Measurements from ENCODE around the gene COL20A1. TPM values are rescaled to one million over a fixed set of nuclear protein-coding genes. Genes with fewer than 3 reads are reported as not detected.

Gene COL20A1
- total RNA-seq, 1 donor from 2014 or later = 5.0 TPM

GRCh38 chr20:63274381-63275228 lies 18.4 kb upstream of the COL20A1 start:
- H3K79me2 ChIP-seq (ENCODE audit: insufficient read depth, low read length) = peaks cover 79% of the 10 kb centered on the region
- Mint-ChIP-seq H3K36me3 (ENCODE audit: low read depth, unreplicated experiment) (peaks cover 13% of the 10 kb centered on the region), H3K9me3 (ENCODE audit: unreplicated experiment) (no peaks in the 10 kb centered on the region), H3K4me1 (ENCODE audit: low read depth, unreplicated experiment) (peaks cover 23% of the 10 kb centered on the region), H3K4me3 (ENCODE audit: unreplicated experiment) (peak overlapping the region; percentile 82), H3K27me3 (ENCODE audit: low read depth, unreplicated experiment) (no peaks in the 10 kb centered on the region), H3K27ac (ENCODE audit: unreplicated experiment) (peak overlapping the region; percentile 75)
- H2AFZ ChIP-seq (ENCODE audit: low read depth, low read length) = no peak overlapping the region
- peaks cover 21% of the 10 kb centered on the region for H3K36me3 ChIP-seq (ENCODE audit: insufficient read depth, low read length)
- DNase-seq (ENCODE audit: low read depth) (no peak), FAIRE-seq (no peak)
- H3K4me3 ChIP-seq (ENCODE audit: insufficient read depth, low read depth, low read length) = peak overlapping the region; percentile 32
- peak overlapping the region; percentile 96 for H3K9ac ChIP-seq (ENCODE audit: low read length)
- TF ChIP-seq CTCF (IDR thresholded peaks at IDR 0.05; ENCODE audit: insufficient read depth, low read depth, low read length) (no peak), EZH2 (IDR thresholded peaks at IDR 0.05; ENCODE audit: insufficient read depth, low read length) (no peak)
- peaks cover 15% of the 10 kb centered on the region for H3K4me1 ChIP-seq (ENCODE audit: insufficient read depth, low read length)
- H3K27ac ChIP-seq (ENCODE audit: low read depth, low read length) = peak overlapping the region; percentile 91
- H3K4me2 ChIP-seq (ENCODE audit: low read length) = peak overlapping the region; percentile 95
- H4K20me1 ChIP-seq (ENCODE audit: insufficient read depth, low read length) = peaks cover 64% of the 10 kb centered on the region
- H3K27me3 ChIP-seq (ENCODE audit: insufficient read depth, low read length) = no peaks in the 10 kb centered on the region
- no peaks in the 10 kb centered on the region for H3K9me3 ChIP-seq (ENCODE audit: insufficient read depth, low read depth, low read length)

DNA sequence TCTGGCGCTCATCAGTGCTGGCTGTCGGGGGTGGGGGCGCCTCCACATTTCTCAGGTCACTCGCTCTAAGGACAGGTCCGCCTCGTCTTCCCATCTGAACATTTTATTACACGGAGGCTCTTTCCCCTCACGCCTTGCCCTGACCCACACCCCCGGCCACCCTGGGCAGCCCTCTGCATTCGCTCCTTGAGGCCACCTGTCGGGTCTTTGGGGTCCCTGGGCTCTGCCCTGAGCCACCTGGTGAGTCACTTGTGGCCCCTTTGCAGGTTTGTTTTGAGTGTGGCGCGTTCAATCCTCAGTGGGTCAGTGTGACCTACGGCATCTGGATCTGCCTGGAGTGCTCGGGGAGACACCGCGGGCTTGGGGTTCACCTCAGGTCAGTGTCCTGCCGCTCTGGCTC lies 17.2 kb upstream of the COL20A1 start:
- Histone ChIP-seq H3K4me1 (ENCODE audit: insufficient read depth, low read length) (peaks cover 15% of the 10 kb centered on the region), H3K9ac (ENCODE audit: low read length) (no peak overlapping the region), H3K79me2 (ENCODE audit: insufficient read depth, low read length) (peaks cover 90% of the 10 kb centered on the region), H3K36me3 (ENCODE audit: insufficient read depth, low read length) (peaks cover 29% of the 10 kb centered on the region), H4K20me1 (ENCODE audit: insufficient read depth, low read length) (peaks cover 77% of the 10 kb centered on the region), H3K27ac (ENCODE audit: low read depth, low read length) (no peak overlapping the region), H3K27me3 (ENCODE audit: insufficient read depth, low read length) (no peaks in the 10 kb centered on the region), H3K4me3 (ENCODE audit: insufficient read depth, low read depth, low read length) (no peak overlapping the region), H2AFZ (ENCODE audit: low read depth, low read length) (no peak overlapping the region), H3K4me2 (ENCODE audit: low read length) (no peak overlapping the region), H3K9me3 (ENCODE audit: insufficient read depth, low read depth, low read length) (no peaks in the 10 kb centered on the region)
- no peak overlapping the region for H3K4me3 Mint-ChIP-seq (ENCODE audit: unreplicated experiment)
- H3K4me1 Mint-ChIP-seq (ENCODE audit: low read depth, unreplicated experiment) = peaks cover 21% of the 10 kb centered on the region
- DNase-seq (ENCODE audit: low read depth) = no peak
- no peaks in the 10 kb centered on the region for H3K9me3 Mint-ChIP-seq (ENCODE audit: unreplicated experiment)
- TF ChIP-seq EZH2 (IDR thresholded peaks at IDR 0.05; ENCODE audit: insufficient read depth, low read length) (no peak), CTCF (IDR thresholded peaks at IDR 0.05; ENCODE audit: insufficient read depth, low read depth, low read length) (no peak)
- no peaks in the 10 kb centered on the region for H3K27me3 Mint-ChIP-seq (ENCODE audit: low read depth, unreplicated experiment)
- no peak for FAIRE-seq
- H3K27ac Mint-ChIP-seq (ENCODE audit: unreplicated experiment) = no peak overlapping the region
- H3K36me3 Mint-ChIP-seq (ENCODE audit: low read depth, unreplicated experiment) = peaks cover 16% of the 10 kb centered on the region

DNA sequence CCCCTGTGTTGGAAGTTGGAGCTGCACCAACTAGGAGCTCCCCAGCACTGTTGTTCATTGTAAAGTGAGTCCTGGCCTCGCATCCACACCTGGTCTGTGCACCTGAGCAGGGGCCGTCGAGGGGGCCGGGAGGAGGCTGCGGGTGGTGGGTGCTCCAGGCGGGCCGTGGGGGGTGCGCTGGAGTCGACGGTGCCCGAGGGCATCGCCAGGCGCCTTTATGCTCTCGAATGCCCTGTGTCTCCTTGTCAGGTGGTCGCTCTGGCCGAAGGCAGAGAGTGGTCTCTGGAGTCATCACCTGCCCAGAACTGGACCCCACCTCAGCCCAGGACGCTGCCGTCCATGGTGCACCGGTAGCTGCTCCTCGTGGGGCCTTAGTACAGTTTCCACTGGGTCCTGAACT lies 16.0 kb upstream of the COL20A1 start:
- Histone ChIP-seq H3K79me2 (ENCODE audit: insufficient read depth, low read length) (peaks cover 96% of the 10 kb centered on the region), H3K4me1 (ENCODE audit: insufficient read depth, low read length) (peaks cover 10% of the 10 kb centered on the region), H4K20me1 (ENCODE audit: insufficient read depth, low read length) (peaks cover 88% of the 10 kb centered on the region), H3K36me3 (ENCODE audit: insufficient read depth, low read length) (peaks cover 32% of the 10 kb centered on the region), H3K4me3 (ENCODE audit: insufficient read depth, low read depth, low read length) (no peak overlapping the region), H3K9ac (ENCODE audit: low read length) (no peak overlapping the region), H3K27ac (ENCODE audit: low read depth, low read length) (no peak overlapping the region), H3K9me3 (ENCODE audit: insufficient read depth, low read depth, low read length) (no peaks in the 10 kb centered on the region), H2AFZ (ENCODE audit: low read depth, low read length) (no peak overlapping the region), H3K4me2 (ENCODE audit: low read length) (no peak overlapping the region), H3K27me3 (ENCODE audit: insufficient read depth, low read length) (no peaks in the 10 kb centered on the region)
- FAIRE-seq (no peak), DNase-seq (ENCODE audit: low read depth) (no peak)
- Mint-ChIP-seq H3K36me3 (ENCODE audit: low read depth, unreplicated experiment) (peaks cover 16% of the 10 kb centered on the region), H3K9me3 (ENCODE audit: unreplicated experiment) (no peaks in the 10 kb centered on the region), H3K27ac (ENCODE audit: unreplicated experiment) (no peak overlapping the region), H3K4me3 (ENCODE audit: unreplicated experiment) (no peak overlapping the region), H3K4me1 (ENCODE audit: low read depth, unreplicated experiment) (peaks cover 21% of the 10 kb centered on the region), H3K27me3 (ENCODE audit: low read depth, unreplicated experiment) (no peaks in the 10 kb centered on the region)
- TF ChIP-seq EZH2 (IDR thresholded peaks at IDR 0.05; ENCODE audit: insufficient read depth, low read length) (no peak), CTCF (IDR thresholded peaks at IDR 0.05; ENCODE audit: insufficient read depth, low read depth, low read length) (no peak)
